CD14-positive monocyte (primary cell): ENCODE data around the gene BANP. TPM values are rescaled to one million over a fixed set of nuclear protein-coding genes. Genes with fewer than 3 reads are reported as not detected.

Source experiments
- DNase-seq, 3 donors: peaks; one replicate each; pipeline ENCODE4 v3.0.0-alpha.2; 2011 to 2022
- H2AFZ ChIP-seq: 2 replicates; pipeline ENCODE4 v1.6.0; 2012; ENCODE audit warnings: mild to moderate bottlenecking, low read depth, low read length, inconsistent platforms; ENCODE audit not compliant: insufficient read depth, poor library complexity, severe bottlenecking
- H3K27ac ChIP-seq, 2 donors: 1 replicate in 1 of 2; 2 replicates in 1 of 2; pipeline ENCODE4 v1.5.1; 2012 to 2013; ENCODE audit warnings: low read length in 2 of 2, control low read depth in 1 of 2, inconsistent platforms in 1 of 2, low read depth in 1 of 2, mild to moderate bottlenecking in 1 of 2
- H3K27me3 ChIP-seq, 2 donors: one replicate each; pipeline versions ENCODE4 v1.6.0 to v1.6.1; 2011 to 2013; ENCODE audit warnings: low read length in 2 of 2; ENCODE audit not compliant: control insufficient read depth in 2 of 2, insufficient read depth in 2 of 2
- H3K36me3 ChIP-seq, 2 donors: replicated peaks in 1 of 2; 1 replicate in 1 of 2; 2 replicates in 1 of 2; pipeline versions ENCODE4 v1.5.1 to v1.6.1; 2012 to 2013; ENCODE audit warnings: low read length in 2 of 2, control low read depth in 1 of 2, inconsistent platforms in 1 of 2, mild to moderate bottlenecking in 1 of 2; ENCODE audit not compliant: insufficient read depth in 2 of 2, control insufficient read depth in 1 of 2
- H3K4me1 ChIP-seq, 2 donors: 1 replicate in 1 of 2; 2 replicates in 1 of 2; pipeline versions ENCODE4 v1.5.1 to v1.6.1; 2012 to 2013; ENCODE audit warnings: low read length in 2 of 2, control low read depth in 1 of 2, inconsistent platforms in 1 of 2, mild to moderate bottlenecking in 1 of 2, moderate library complexity in 1 of 2; ENCODE audit not compliant: insufficient read depth in 2 of 2, control insufficient read depth in 1 of 2
- H3K4me2 ChIP-seq: replicated peaks from 2 replicates; pipeline ENCODE3; 2012; ENCODE audit warnings: low read length, moderate library complexity, mild to moderate bottlenecking; ENCODE audit not compliant: poor library complexity, severe bottlenecking; ENCODE audit errors: extremely low read depth
- H3K4me3 ChIP-seq, 3 experiments: fragments of 200-600 bp in 1 of 3; sonication (generic) in 1 of 3; replicated peaks in 1 of 3; 1 replicate in 2 of 3; 2 replicates in 1 of 3; pipeline ENCODE4 v1.5.1; 2011 to 2013; ENCODE audit warnings: low read length in 3 of 3, mild to moderate bottlenecking in 3 of 3, control low read depth in 2 of 3, low read depth in 2 of 3, inconsistent platforms in 1 of 3, moderate library complexity in 1 of 3
- H3K79me2 ChIP-seq: 2 replicates; pipeline ENCODE4 v1.6.0; 2012; ENCODE audit warnings: mild to moderate bottlenecking, control low read depth, inconsistent platforms, low read length, moderate library complexity; ENCODE audit not compliant: insufficient read depth
- H3K9ac ChIP-seq: 2 replicates; pipeline ENCODE4 v1.6.0; 2017; ENCODE audit warnings: low read length, mild to moderate bottlenecking; ENCODE audit not compliant: insufficient read depth, poor library complexity, severe bottlenecking
- H3K9me3 ChIP-seq, 2 donors: replicated peaks in 1 of 2; 1 replicate in 1 of 2; 2 replicates in 1 of 2; pipeline versions ENCODE4 v1.5.1 to v1.6.1; 2012 to 2013; ENCODE audit warnings: low read length in 2 of 2, control low read depth in 1 of 2; ENCODE audit not compliant: control insufficient read depth in 1 of 2, insufficient read depth in 1 of 2
- H4K20me1 ChIP-seq: 2 replicates; pipeline ENCODE4 v1.6.0; 2012; ENCODE audit warnings: mild to moderate bottlenecking, low read length, control low read depth, moderate library complexity; ENCODE audit not compliant: insufficient read depth
- H3K27ac Mint-ChIP-seq, 7 donors: one replicate each; pipeline ENCODE4 v1.8.0; 2020; ENCODE audit warnings: mild to moderate bottlenecking in 7 of 7, mixed read lengths in 7 of 7, moderate library complexity in 6 of 7, inconsistent platforms in 2 of 7
- H3K27me3 Mint-ChIP-seq, 3 donors: one replicate each; pipeline ENCODE4 v1.8.0; 2021 to 2022; ENCODE audit warnings: low read depth in 3 of 3, mild to moderate bottlenecking in 3 of 3, mixed read lengths in 3 of 3, moderate library complexity in 3 of 3, inconsistent platforms in 1 of 3
- H3K36me3 Mint-ChIP-seq, 2 donors: one replicate each; pipeline ENCODE4 v1.8.0; 2020; ENCODE audit warnings: mixed read lengths in 2 of 2, inconsistent platforms in 1 of 2, mild to moderate bottlenecking in 1 of 2
- H3K4me1 Mint-ChIP-seq: one replicate; pipeline ENCODE4 v1.8.0; 2020; ENCODE audit warnings: mild to moderate bottlenecking, mixed read lengths
- H3K4me3 Mint-ChIP-seq, 2 donors: one replicate each; pipeline ENCODE4 v1.8.0; 2020; ENCODE audit warnings: mild to moderate bottlenecking in 2 of 2, mixed read lengths in 2 of 2, moderate library complexity in 1 of 2
- H3K9me3 Mint-ChIP-seq, 7 donors: one replicate each; pipeline ENCODE4 v1.8.0; 2020 to 2022; ENCODE audit warnings: mixed read lengths in 7 of 7, mild to moderate bottlenecking in 6 of 7, moderate library complexity in 6 of 7, inconsistent platforms in 2 of 7
- WGBS: methylation state at CpG from one replicate; pipeline ENCODE4 v1.1.5; 2013; ENCODE audit warnings: missing lambda C conversion rate; ENCODE audit not compliant: insufficient coverage; 5-methylcytosine and 5-hydroxymethylcytosine counted together
- intact Hi-C, 2 donors: fragments of 100-400 bp; cut with micrococcal nuclease; formaldehyde crosslinking; loops; one replicate each; pipeline versions ENCODE4 v1.15.0 to v1.15.1; 2023
- polyA plus RNA-seq, 3 donors: library from polyadenylated mRNA; depleted of rRNA in 1 of 3; unstranded in 2 of 3; stranded (reverse) in 1 of 3; fragments of 300-500 nt in 2 of 3; fragments of >200 nt in 1 of 3; fragmentation: Illumina TruSeq in 2 of 3; gene quantifications; 1 replicate in 2 of 3; 2 replicates in 1 of 3; pipeline ENCODE4 v1.2.3, GENCODE V29; 2012 to 2021
- TF ChIP-seq, protein P1 (sequence below): fragments of 200-600 bp; IDR thresholded peaks from one replicate; pipeline ENCODE4 v1.8.0; 2022; ENCODE audit warnings: antibody characterized with exemption, mild to moderate bottlenecking

BANP gene
- polyA plus RNA-seq, 3 donors: 10.1 to 40.9 (median 11.7) TPM

DNA sequence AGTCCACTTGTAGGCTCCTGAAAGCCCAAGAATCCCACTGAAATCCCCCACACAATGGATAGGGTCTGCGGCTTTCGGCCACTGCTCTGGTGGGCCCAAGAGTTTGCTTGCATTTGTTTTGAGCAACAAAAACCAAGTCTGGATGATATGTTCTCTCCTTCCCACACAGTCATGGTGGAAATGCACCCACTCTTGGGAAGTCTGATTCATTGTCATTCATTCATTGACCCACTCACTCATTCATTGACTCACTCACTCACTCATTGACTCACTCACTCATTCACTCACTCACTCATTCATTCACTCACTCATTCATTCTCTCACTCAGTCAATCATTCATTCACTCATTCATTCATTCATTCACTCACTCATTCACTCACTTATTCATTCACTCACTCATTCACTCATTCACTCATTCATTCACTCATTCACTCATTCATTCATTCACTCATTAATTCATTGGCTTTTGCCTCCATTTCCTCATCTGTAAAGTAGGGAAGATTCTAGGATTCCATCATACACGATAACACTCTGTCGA, 12.8 kb upstream of the BANP start:
- TF ChIP-seq, protein P1, sequence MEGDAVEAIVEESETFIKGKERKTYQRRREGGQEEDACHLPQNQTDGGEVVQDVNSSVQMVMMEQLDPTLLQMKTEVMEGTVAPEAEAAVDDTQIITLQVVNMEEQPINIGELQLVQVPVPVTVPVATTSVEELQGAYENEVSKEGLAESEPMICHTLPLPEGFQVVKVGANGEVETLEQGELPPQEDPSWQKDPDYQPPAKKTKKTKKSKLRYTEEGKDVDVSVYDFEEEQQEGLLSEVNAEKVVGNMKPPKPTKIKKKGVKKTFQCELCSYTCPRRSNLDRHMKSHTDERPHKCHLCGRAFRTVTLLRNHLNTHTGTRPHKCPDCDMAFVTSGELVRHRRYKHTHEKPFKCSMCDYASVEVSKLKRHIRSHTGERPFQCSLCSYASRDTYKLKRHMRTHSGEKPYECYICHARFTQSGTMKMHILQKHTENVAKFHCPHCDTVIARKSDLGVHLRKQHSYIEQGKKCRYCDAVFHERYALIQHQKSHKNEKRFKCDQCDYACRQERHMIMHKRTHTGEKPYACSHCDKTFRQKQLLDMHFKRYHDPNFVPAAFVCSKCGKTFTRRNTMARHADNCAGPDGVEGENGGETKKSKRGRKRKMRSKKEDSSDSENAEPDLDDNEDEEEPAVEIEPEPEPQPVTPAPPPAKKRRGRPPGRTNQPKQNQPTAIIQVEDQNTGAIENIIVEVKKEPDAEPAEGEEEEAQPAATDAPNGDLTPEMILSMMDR: no peak
- no peaks in the 10 kb centered on the region for H4K20me1 ChIP-seq
- Mint-ChIP-seq H3K27ac (no peak overlapping the region), H3K4me1 (peaks cover 3% of the 10 kb centered on the region), H3K36me3 (no peaks in the 10 kb centered on the region), H3K4me3 (no peak overlapping the region), H3K27me3 (peaks cover 1 to 6% (median 3%) of the 10 kb centered on the region in 3 donors), H3K9me3 (peaks cover 0 to 3% (median 0%) of the 10 kb centered on the region in 7 donors)
- intact Hi-C loops: loop anchor here in 1 of 2 donors (10.0 kb wide), 1 partner anchor 496 kb away; no protein-coding TSS in a partner anchor
- no peaks in the 10 kb centered on the region for H3K27me3 ChIP-seq
- H3K9ac ChIP-seq: no peak overlapping the region
- no peak overlapping the region for H3K27ac ChIP-seq
- H3K4me3 ChIP-seq: no peak overlapping the region
- no peaks in the 10 kb centered on the region for H3K79me2 ChIP-seq
- H2AFZ ChIP-seq: no peak overlapping the region
- H3K4me1 ChIP-seq: no peaks in the 10 kb centered on the region
- no peak for DNase-seq
- no peaks in the 10 kb centered on the region for H3K36me3 ChIP-seq
- H3K9me3 ChIP-seq: no peaks in the 10 kb centered on the region
- WGBS: 97% methylated on average over 4 of the region's 4 CpGs
- H3K4me2 ChIP-seq: no peak overlapping the region

DNA sequence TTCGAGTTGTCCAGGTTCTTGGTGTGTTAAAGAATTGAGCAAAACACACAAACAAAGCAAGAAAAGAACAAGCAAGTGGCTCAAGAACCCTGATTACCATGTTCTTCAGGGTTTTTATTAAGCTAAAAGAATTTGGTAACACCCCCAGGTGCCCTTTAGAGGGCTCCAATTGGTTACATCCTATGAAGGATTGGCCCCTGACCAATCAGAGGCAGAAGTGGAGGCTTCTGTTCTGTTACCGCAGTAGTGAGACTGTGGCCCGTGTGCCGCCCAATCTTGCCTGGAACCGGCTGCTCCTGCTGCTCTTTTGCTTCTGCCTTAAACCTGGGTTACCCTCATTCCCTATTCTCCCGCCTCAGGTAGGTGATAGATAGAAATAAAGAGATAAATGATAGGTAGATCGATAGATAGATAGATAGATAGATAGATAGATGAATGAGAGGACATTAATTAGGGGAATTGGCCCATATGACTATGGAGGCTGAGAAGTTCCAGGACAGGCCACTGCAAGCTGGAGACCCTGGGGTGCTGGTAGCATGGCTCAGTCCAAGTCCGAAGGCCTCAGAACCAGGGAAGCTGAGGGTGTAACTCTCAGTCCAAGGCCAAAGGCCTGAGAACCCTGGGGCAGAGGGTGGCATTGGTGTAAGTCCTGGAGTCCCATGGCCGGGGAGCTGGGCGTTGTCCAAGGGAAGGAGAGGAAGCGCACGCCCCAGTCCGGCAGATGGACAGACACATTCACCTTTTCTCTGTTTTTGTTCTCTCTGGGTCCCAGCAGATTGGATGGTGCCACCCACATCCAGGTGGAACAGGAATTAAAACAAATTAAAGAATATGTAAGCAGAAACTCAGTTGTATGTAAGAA, 11.4 kb upstream of the BANP start:
- intact Hi-C loops: loop anchor here in 1 of 2 donors (10.0 kb wide), 1 partner anchor 495 kb away; no protein-coding TSS in a partner anchor
- Mint-ChIP-seq H3K36me3 (no peaks in the 10 kb centered on the region), H3K9me3 (peaks cover 0 to 3% (median 0%) of the 10 kb centered on the region in 7 donors), H3K27ac (no peak overlapping the region), H3K27me3 (peaks cover 1 to 6% (median 3%) of the 10 kb centered on the region in 3 donors), H3K4me3 (no peak overlapping the region), H3K4me1 (peaks cover 4% of the 10 kb centered on the region)
- Histone ChIP-seq H3K27ac (no peak overlapping the region), H4K20me1 (no peaks in the 10 kb centered on the region), H3K4me1 (peaks cover 0 to under 1% of the 10 kb centered on the region in 2 donors), H3K9ac (no peak overlapping the region), H3K9me3 (no peaks in the 10 kb centered on the region), H3K79me2 (no peaks in the 10 kb centered on the region), H3K27me3 (no peaks in the 10 kb centered on the region), H3K4me2 (no peak overlapping the region), H3K36me3 (no peaks in the 10 kb centered on the region), H2AFZ (no peak overlapping the region), H3K4me3 (no peak overlapping the region)
- TF ChIP-seq, protein P1: no peak
- no peak for DNase-seq
- WGBS: 100% methylated on average over 2 of the region's 13 CpGs
